Testis (tissue), 3 donors: ENCODE data around the gene NFKB1. TPM values are rescaled to one million over a fixed set of nuclear protein-coding genes. Genes with fewer than 3 reads are reported as not detected.
"Not testable (repeated sequence)": the region's sequence is repeated elsewhere in the genome, so short reads cannot be mapped to it uniquely, and the experiment has no call there.

ENCODE experiments used
- DNase-seq: peaks from one replicate; pipeline ENCODE4 v3.0.0-alpha.2; 2019
- H3K27ac ChIP-seq, 2 donors: fragments of 200-600 bp; sonication (generic); one replicate each; pipeline ENCODE4 v1.5.1; 2019
- H3K27me3 ChIP-seq: fragments of 200-600 bp; sonication (generic); one replicate; pipeline ENCODE4 v1.5.1; 2019
- H3K36me3 ChIP-seq: fragments of 200-600 bp; sonication (generic); one replicate; pipeline ENCODE4 v1.5.1; 2017; ENCODE audit warnings: low read depth; ENCODE audit errors: missing control alignments
- H3K4me1 ChIP-seq: fragments of 200-600 bp; sonication (generic); one replicate; pipeline ENCODE4 v1.5.1; 2019
- H3K4me3 ChIP-seq, 2 donors: fragments of 200-600 bp; sonication (generic); one replicate each; pipeline ENCODE4 v1.5.1; 2017 to 2019
- H3K9me3 ChIP-seq: fragments of 200-600 bp; sonication (generic); one replicate; pipeline ENCODE4 v1.5.1; 2017
- CTCF ChIP-seq, 3 experiments: fragments of 450-650 bp in 2 of 3; fragments of 200-600 bp in 1 of 3; sonication (generic) in 1 of 3; IDR thresholded peaks; one replicate each; pipeline ENCODE4 v1.5.1; 2016 to 2019; ENCODE audit warnings: antibody characterized with exemption in 3 of 3, mild to moderate bottlenecking in 2 of 3, moderate library complexity in 1 of 3
- POLR2A ChIP-seq: fragments of 450-650 bp; IDR thresholded peaks from one replicate; pipeline ENCODE4 v1.6.1; 2017; ENCODE audit warnings: antibody characterized with exemption, mild to moderate bottlenecking, moderate library complexity
- WGBS, 2 donors: methylation state at CpG; one replicate each; pipeline ENCODE4 v1.1.5; 2018; 5-methylcytosine and 5-hydroxymethylcytosine counted together
- intact Hi-C: fragments of 100-400 bp; cut with DNase I; formaldehyde crosslinking; loops from one replicate; pipeline ENCODE4 v1.15.1; 2023; ENCODE audit warnings: low total_unique reads
- polyA plus RNA-seq: library from polyadenylated mRNA; stranded (reverse); fragments of 350-450 nt; fragmentation: Illumina TruSeq; extraction: RNeasy Lipid Tissue Mini Kit (QIAGEN cat#74804); gene quantifications from one replicate; pipeline ENCODE4 v1.2.3, GENCODE V29; 2014; ENCODE audit warnings: low read depth, low replicate concordance; ENCODE audit not compliant: insufficient read depth
- total RNA-seq, 2 donors: library from RNA; depleted of rRNA; stranded (reverse); fragments of >200 nt; gene quantifications; one replicate each; pipeline ENCODE4 v1.2.3, GENCODE V29; 2016

NFKB1 gene
- total and polyA plus RNA-seq, 3 donors from 2014 or later, result 22.2 to 27.4 (median 24.6) TPM

GRCh38 chr4:102473476-102473875, 27.7 kb upstream of the NFKB1 start:
- no peak for DNase-seq
- H3K9me3 ChIP-seq, result no peaks in the 10 kb centered on the region
- no peaks in the 10 kb centered on the region for H3K4me1 ChIP-seq
- H3K36me3 ChIP-seq, result no peaks in the 10 kb centered on the region
- H3K27ac ChIP-seq, result no peak overlapping the region
- TF ChIP-seq CTCF (IDR thresholded peaks at IDR 0.05) (no peak), POLR2A (no peak)
- intact Hi-C loops, result no loop called here
- WGBS, 2 donors, result 52 to 69% methylated on average over 1 of the region's 1 CpG
- no peaks in the 10 kb centered on the region for H3K27me3 ChIP-seq
- no peak overlapping the region for H3K4me3 ChIP-seq

- no peak overlapping the region for H3K4me3 ChIP-seq
- TF ChIP-seq POLR2A (no peak), CTCF (IDR thresholded peaks at IDR 0.05) (no peak)
- H3K4me1 ChIP-seq, result no peaks in the 10 kb centered on the region
- no peaks in the 10 kb centered on the region for H3K36me3 ChIP-seq
- H3K9me3 ChIP-seq, result no peaks in the 10 kb centered on the region
- H3K27me3 ChIP-seq, result no peaks in the 10 kb centered on the region
- no peak for DNase-seq
- WGBS, 2 donors, result 87 to 93% methylated on average over 5 of the region's 5 CpGs
- intact Hi-C loops, result no loop called here
- no peak overlapping the region for H3K27ac ChIP-seq
These were observed 26.2 kb upstream of the NFKB1 start for GRCh38 chr4:102474736-102475504.

- TF ChIP-seq CTCF (IDR thresholded peaks at IDR 0.05) (no peak), POLR2A (no peak)
- 84 to 86% methylated on average over 3 of the region's 3 CpGs for WGBS, 2 donors
- H3K27ac ChIP-seq, result no peak overlapping the region
- intact Hi-C loops, result no loop called here
- no peak overlapping the region for H3K4me3 ChIP-seq
- H3K27me3 ChIP-seq, result no peaks in the 10 kb centered on the region
- no peaks in the 10 kb centered on the region for H3K36me3 ChIP-seq
- H3K9me3 ChIP-seq, result no peaks in the 10 kb centered on the region
- DNase-seq, result no peak
- H3K4me1 ChIP-seq, result no peaks in the 10 kb centered on the region
These were observed 23.5 kb upstream of the NFKB1 start for GRCh38 chr4:102477657-102478056.

GRCh38 chr4:102478186-102478585, 23.0 kb upstream of the NFKB1 start:
- no peak for DNase-seq
- intact Hi-C loops, result no loop called here
- Histone ChIP-seq H3K27ac (no peak overlapping the region), H3K36me3 (no peaks in the 10 kb centered on the region), H3K4me1 (no peaks in the 10 kb centered on the region), H3K27me3 (no peaks in the 10 kb centered on the region), H3K4me3 (no peak overlapping the region), H3K9me3 (no peaks in the 10 kb centered on the region)
- TF ChIP-seq CTCF (IDR thresholded peaks at IDR 0.05), result no peak
- no peak for TF ChIP-seq POLR2A
- 69 to 81% methylated on average over 6 to 7 of the region's 7 CpGs for WGBS, 2 donors

- WGBS, 2 donors, result 86 to 100% methylated on average over 2 of the region's 2 CpGs
- H3K9me3 ChIP-seq, H3K27me3 ChIP-seq, intact Hi-C loops, H3K36me3 ChIP-seq, H3K27ac ChIP-seq, H3K4me1 ChIP-seq, DNase-seq, H3K4me3 ChIP-seq: not testable (repeated sequence)
These were observed 21.3 kb upstream of the NFKB1 start for GRCh38 chr4:102479832-102480231.
